GM18861 (cell line): ENCODE results near the gene TTC22.

ENCODE experiments used
- ATAC-seq: cut with Tn5 transposase; IDR thresholded peaks from one replicate; pipeline ENCODE4 v1.9.1; 2021; ENCODE audit not compliant: unreplicated experiment

TTC22 gene

DNA sequence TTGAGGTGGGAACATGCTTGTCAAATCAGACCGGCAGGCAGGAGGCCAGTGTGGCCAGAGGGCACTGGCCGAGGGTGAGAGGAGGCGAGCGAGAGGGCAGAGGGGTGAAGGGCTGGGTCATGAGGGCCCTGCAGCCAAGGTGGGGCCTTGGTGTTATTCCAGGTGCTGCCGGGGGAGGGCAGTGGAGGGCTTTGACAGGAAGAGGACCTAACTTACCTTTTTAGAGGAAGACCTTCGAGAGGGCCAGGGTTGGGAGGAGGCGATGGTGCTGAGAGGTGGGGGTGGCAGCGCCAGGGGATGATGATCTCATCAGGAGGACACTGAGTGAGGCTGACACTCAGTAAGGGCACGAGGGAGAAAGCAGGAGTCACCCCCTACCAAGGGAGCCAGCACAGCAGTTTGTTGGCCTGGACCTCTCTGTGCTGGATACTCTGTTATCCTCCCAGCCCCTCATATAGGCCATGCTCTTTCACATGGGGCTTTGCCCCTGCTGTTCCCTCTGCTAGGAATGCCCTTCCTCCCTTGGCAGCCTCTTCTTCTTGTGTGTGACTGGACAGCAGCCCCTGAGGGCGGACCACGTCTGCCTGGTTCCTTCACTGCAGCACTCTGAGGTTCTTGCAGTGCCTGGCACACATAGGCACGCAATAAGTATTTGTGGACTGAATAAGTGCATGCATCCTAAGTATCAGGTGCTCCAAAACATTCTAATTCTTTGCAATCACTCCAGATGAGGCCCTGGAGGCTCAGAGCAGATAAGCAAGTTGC is 7.5 kb upstream of the TTC22 start:
- no peak for ATAC-seq

DNA sequence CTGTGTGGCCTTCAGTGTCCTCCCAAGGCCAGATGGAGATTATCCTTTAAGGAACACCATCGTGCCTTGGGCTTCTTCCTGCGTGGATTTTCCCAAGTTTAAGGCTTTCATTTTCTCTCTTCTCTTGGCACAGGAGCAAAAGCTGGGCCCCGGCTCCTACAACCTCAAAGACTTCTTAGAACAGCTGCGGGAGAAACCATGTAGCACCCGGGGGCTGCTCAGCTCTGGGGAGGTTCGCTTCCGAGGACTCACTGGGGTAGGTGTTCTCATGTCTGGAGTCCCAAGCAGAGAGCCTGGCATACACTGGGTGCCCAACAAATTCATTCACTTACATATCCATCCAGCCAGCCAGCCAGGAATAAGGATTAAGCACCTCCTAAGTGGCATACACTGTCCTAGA is 6.6 kb upstream of the TTC22 start:
- ATAC-seq = no peak

DNA sequence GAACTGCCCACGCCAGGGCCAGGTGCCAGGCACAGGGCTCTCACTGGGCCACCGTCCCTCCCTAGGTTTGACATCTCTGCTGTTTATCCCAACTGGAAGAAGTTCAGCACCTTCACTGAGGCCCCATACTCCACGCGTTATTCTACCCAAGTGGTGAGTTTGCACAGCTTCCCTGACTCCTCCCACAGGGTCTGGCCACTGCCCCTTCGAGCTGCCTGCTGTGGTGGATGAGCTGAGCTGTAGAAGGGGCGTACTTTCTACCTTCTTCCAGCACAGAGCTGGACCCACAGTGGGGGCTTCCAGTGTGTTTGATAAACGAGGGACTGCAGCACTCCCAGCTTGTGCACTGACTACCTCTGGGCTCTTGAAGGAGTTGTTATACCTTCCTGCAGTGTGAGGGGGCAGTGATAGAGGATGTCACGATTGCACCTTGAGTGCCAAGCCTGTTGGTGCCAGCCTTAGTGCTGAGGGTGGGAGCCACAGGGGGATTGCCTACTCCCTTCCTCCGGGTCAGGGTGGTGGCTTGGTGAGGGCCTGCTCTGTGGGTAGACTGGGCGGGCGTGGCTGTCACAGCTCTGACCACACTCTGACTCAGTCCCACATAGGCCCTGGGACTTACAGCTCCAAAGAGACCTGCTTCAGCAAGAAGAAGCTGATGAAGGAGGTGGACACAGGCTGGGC is 5.9 kb upstream of the TTC22 start:
- no peak for ATAC-seq

DNA sequence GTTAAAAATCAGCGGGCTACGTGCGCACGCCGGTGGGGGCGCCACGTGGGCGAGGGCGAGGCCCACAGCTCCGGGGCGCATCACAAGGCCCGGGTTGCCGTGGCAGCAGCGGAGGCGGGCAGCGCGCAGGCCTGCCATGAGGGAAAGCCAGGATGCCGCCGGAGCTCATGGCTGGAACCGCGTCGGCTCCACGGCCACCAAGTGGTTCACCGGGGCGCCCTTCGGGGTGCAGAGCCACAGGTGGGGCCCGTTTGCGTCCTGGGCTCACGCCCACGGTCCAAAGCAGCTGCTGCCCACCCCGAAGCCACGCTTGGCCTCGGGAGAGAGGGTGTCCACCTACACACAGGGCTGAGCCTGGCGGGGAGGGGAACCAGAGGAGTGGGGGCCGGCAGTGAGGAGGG is 4.9 kb upstream of the TTC22 start:
- ATAC-seq = no peak

DNA sequence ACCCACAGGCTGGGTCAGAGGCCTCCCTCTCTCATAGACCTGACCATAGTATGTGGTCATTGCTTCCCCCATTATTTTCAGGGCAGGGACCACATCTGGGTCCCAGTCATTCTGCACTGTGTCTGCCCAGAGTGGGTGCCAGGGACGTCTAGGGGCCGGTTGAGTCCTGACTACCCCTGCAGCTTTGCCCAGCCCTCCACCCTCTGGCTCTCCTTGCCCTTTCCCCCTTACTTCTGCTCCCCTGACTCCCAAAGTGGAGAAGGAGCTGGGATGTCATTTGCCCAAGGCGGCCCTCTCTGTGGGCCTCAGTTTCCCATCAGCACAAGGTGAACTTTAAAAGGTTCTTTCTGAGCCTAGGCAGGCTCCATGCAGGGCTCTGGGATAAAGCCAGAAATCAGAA is 4.3 kb upstream of the TTC22 start:
- ATAC-seq = no peak

DNA sequence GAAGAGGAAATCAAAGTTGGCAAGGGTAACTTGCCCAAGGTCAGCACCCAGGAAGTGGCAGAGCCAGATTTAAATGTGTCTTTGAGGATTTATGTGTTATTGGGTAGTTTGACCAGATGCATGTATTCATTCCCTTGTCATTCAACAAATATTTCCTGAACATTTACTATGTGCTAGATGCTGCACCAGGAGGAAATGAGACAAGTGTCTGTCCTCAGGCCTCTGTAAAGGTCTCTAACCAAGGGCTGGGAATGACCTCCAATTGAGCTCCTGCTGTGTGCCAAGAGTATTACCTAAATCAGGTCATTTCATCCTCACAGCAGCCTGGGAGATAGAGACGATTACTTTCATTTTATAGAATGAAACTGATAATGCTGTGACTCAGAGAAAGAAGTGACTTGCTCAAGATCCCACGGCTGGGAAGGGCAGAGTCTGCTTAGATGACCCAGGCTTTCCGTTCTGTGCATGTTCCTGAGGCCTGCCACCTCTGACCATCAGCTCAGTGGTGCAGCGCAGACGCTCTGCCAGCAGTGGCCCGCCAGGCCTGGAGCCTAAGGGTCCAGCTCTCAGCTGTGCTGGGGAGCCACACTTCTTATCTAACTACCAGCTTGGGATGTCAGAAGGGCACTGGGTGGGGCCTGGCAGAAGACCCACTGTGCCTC is 3.5 kb upstream of the TTC22 start:
- ATAC-seq = no peak

DNA sequence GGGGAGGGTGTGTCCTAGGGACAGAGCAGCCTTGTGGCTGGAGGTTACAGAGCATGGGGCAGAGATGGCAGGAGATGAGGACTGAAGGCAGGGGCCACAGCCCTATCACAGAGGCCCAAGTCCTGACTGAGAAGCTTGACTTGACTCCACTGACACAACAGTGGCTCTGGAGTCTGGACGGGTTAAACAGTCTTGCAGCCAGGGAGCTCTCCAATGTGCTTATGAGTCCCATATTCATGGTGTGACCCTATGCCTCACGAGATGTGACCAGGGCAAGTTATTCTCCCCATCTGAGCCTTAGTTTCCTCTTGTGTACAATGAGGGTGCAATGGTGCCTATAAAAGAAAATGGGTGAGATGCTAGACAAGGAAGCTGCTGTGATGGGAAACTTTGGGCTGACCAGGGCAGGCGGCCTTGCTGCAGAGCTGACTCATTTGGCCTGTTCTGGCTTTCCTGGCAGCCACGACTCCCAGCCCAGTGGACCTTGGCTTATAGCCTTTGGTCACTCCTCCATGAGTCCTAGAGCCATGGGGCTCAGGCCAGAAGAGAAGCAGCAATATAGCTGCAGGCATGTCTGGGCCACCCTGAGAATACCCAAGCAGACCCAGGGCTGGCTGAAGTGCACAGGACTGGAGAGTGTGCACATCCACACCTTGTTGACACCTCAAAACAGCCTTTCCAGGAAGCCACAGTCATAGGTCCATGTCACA is 2.8 kb upstream of the TTC22 start:
- ATAC-seq = no peak

DNA sequence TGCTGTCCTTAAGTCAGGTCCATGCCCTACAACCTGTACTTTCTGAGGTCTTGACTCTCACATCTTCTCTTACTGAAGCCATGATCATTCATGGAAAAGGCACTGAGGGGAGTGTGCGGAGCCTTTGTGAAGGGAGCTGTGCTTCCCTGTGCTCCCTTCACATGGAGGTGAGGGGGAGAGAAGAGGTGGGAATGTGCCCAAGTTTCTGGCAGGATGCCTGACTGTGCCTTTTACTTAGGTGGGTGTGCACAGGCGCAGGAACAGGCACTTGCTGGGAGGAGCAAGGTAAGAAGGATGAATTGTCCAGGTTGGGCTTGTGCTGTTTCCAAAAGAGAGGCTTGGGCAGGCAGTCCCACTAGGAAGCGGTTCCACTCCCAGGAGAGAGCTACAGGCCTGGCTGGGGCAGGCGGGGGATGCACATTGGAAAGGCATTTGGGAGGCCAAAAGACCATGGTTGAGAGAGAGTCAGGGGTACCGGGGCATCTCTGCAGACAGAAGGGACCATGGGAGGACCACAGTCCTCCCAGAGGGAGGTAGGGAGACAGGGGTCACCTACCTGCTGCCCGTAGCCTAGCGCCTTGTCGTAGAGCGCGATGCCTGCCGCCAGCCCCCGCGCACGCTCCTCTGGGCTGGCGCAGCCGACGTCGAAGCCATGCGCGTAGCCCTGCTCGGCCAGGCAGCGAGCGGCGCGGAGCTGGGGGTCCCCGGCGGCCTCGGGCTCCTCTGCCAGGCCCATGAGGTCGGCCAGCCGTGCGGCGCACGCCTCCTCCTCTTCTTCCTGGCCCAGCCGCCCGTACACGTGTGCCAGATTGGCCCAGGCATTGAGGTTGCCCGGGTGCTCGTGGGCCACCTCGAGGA is 853 bp downstream of the TTC22 start:
- ATAC-seq = no peak

DNA sequence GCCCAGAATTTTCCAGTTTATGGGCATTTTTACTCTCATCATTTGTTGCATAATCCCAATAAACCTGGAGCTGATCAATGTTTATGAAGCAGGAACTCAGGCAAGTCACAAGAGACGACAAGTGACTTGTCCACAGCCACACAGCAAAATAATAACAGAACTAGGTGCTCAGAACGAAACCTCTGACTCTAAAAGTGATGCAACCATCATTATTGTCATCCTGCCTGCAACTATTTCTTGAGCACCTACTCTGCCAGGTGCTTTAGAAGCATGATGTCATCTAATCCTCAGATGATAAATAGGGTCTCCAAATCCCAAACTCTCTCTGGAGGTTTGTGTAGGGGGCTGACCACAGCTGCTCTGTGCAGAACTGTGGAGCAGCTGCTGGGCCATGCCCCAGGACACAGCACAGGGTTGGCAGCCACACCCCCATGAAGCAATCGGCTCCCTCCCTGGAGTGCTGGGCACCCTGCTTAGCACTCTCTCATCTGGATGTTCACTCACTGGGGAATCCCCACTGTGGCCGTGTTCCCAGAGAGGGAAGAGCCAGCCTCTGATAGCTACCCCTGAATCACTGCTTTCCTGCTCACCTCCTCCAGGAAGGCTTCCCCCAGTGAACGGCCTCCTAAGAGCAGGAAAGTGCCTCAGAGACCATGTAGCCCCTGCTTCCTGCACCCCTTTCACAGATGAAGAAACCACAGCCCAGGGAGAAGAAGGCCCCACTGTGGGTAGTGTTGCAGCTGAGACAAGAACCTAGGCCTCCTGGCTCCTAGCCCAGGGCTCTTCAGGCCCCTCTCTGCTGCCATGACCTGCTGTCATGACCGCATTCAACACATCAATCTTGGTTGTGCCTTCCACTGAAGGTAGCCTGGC is 2.1 kb downstream of the TTC22 start:
- no peak for ATAC-seq

DNA sequence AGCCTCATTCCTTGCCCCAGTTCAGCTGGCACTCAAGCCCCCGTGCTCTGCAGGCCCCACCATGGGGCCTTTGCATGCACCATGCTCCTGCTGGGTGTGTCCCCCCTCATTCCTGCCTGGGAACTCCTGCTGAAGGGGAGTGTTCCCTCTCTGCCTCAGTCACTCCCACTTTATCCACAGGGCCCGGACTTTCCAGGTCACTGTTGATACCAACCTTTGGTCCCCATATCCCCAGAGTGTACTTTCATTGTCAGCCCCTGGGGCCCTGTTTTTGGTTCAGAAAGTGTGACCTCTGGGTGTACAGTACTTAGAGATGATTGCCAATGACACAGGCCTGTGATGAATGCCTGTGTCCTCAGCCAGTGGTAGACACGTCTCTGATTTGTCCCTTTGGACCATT is 2.9 kb downstream of the TTC22 start:
- no peak for ATAC-seq

DNA sequence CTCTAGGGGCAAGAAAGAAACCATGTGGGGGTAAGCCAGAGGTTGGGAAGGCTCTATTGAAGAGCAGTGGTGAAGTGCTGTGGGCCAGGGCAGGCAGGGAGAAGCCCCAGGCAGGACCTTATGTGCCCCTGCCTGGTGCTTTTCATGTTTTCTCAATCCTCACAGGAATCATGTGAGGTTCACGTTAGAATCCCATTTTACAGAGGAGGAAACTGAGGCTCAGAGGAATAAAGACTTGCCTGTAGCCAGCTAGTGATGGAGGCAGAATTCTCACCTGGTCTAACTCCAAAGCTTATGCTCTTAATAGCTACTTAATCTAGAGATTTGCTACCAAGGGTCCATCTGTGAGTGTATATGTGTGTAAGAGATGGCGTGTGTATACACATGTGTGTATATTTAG is 4.2 kb downstream of the TTC22 start:
- no peak for ATAC-seq

DNA sequence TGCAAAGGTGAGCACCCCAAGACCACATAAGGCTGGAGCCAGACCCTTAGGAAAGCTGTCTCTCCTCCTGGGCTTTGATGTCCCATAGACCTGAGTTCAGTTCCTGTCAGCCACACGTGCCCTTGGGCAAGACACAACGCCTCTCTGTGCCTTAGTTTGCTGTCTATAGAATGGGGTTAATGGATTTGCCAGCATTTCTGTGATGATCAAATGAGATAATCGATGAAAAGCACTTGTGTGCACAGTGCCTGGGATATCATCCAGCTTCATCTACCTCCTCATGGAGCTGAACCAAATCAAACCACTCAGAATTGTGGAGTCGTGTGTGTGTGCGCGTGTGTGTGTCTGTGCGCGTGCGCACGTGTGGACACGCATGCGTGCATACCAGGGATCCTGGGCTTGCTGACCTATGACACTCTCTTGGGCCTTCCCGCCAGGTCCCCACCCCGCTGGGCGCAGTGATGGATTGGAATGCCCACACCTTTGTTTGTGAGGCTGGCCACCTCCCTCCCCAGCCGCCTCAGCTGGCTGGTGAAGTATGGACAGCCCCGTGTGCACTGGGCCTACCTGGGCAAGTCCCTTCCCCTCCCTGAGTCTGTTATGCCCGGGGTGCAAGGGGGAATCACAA is 5.2 kb downstream of the TTC22 start:
- ATAC-seq = no peak

DNA sequence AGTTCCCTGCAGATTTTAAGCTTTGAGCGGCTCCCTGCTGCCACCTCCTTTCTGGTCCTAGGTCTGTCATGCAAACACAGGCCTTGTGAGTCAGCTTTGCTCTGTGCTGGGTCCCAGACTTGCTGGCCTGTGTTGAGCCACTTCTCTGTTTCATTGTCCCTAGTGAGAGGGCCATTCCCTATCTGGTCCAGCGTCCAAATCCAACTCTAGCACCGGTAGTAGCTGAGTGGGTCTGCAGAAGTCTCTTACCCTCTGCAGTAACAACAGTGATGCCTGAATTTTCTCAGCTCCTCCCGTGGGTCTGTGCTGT is 5.8 kb downstream of the TTC22 start:
- ATAC-seq = no peak

DNA sequence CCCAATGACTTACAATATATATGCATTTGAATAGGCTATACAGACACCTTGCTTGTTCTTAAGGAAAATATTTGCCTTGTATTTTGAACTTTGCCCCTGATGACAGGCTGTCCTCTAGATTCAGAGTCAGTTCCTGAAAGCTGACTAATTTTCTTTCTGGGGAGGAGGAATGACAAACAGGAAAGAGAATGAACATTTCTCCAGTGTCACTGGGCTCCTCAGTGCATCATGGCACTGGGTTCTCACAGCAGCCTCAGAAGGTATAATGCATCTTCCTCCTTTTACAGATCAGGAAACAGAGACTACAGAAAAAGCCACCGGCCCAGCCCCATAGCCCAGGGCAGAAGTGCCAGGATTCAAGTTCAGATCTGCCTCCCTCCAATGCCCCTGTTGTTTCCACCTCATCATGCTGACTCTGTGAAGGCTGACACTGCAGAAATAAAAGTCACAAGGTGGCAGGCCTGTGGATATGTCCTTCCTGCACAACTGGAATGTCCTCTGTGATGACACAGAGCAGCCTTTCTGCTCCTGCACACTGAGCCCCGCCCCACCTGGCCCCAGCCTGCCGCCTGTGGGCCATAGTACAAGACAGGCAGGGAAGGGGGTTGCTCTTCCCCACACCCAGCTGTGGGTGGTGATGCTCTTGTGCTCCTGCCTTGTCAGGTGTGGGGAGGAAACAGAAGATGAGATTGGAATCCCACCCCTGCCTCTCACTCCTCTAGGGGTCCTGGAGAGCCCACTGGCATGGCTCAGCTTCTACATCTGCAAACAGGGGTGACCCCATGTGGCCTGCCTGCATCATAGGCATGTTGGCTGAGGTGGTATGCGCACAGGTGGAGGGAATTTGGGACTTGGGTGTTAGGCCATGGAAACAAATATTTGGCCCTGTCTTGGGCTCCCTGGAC is 6.4 kb downstream of the TTC22 start:
- no peak for ATAC-seq

DNA sequence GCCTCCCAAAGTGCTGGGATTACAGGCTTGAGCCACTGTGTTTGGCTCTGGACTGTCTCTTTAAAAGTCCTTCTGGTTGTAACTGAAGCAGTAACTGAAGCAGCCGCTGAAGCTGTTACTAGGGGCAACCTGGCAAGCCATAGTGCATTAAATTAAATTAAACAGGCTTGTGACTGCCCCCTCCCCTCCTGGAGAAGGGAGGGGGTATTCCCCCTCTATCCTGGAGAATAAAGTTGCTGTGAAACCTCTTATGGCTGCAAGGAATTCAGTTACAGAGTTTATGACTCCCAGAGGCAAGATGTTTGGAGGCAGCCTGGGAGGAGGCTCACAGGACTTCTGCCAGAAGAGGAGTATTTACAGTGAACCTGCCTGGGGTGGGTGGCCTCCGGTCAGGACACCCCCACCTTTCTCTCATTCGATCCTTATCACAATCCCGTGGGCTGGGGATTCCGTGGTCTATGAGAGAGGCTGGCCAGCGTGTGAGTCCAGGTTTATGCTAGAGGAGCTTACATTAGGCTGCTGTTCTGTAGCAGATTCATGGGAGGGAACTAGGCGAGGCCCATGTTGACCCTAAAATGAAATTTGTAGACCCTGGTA is 8.3 kb downstream of the TTC22 start:
- no peak for ATAC-seq

DNA sequence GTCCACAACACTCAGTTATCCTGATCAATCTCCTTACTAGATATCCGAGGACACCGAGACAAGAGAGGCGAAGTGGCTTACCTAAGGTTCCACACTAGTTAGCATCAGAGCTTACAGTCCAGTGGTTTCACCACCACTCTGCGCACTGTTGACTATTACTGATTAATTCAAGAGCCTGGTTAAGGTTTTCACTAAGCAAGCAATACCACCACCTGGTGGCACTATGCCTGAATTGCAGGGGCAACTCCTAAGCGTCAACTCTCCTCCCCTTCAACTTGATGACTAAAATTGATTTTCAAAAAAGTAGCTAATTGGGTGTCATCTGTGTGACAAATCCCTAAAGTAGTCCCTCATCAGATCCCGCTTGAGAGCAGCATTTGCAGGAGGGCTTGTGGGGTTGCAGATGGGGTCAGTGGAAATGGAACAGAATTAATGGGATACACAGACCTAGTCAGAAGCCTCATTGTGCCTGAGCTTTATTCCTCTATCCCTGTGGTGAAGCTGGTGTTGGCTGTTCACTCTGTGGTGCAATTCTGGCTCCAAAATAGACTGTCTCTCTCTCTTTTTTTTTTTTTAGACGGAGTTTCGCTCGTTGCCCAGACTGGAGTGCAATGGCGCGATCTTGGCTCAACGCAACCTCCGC is 9.1 kb downstream of the TTC22 start:
- no peak for ATAC-seq

DNA sequence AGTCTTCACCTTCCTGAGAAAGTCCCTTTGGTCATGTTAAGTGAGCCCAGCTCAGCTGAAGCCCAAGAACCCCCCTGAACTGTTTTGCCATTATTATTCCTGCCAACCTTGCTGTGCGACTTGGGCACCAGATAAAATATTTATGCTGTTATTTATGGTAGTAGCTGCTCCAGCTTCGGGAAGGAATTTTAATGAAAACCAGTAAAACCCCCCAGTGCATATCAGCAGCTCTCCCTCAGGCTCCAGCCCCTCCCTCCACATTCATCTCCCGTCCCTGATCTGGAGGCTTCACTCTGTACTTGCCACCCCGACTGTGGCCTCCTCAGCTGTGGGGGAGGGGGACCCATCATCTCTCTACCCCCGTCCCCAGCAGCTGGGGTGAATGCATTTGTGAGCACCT is 12.7 kb downstream of the TTC22 start:
- no peak for ATAC-seq

DNA sequence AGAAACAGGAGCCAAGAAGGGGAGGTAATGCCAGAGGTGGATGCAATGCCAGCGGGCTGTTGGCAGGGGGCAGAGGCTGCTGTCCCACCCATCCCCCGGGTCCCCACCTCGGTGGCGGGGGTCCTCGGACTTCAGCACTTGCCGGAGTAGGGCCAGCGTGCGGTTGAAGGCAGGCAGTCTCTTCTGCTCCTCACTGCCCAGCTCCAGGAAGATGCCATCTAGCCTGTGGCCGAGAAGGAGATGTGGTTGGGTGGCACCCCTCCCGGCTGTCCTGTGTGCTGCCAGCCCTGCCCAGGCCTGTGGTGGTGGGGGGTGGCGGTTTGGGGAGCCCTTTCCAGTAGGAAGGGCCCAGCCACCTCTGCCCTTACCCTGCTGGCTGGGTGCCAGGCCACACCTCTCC is 13.5 kb downstream of the TTC22 start:
- no peak for ATAC-seq
